H9 (cell line): ENCODE measurements around the gene TUT4. TPM values are rescaled to one million over a fixed set of nuclear protein-coding genes. Genes with fewer than 3 reads are reported as not detected.

ENCODE experiments used
- DNase-seq: peaks from one replicate; pipeline ENCODE4 v3.0.0-alpha.2; 2017
- H2AFZ ChIP-seq: one replicate; pipeline ENCODE4 v1.6.1; 2013; ENCODE audit warnings: mild to moderate bottlenecking, low read length, control low read depth, moderate library complexity
- H2AK5ac ChIP-seq: 2 replicates; pipeline ENCODE4 v1.6.1; 2013; ENCODE audit warnings: low read length, control low read depth, mixed read lengths; ENCODE audit not compliant: insufficient read length
- H2BK120ac ChIP-seq: one replicate; pipeline ENCODE4 v1.6.1; 2013; ENCODE audit warnings: low read depth, mild to moderate bottlenecking, low read length, control low read depth, inconsistent platforms; ENCODE audit not compliant: poor library complexity, severe bottlenecking
- H2BK12ac ChIP-seq: 2 replicates; pipeline ENCODE4 v1.6.1; 2013; ENCODE audit warnings: low read length, control low read depth, mixed read lengths, low read depth; ENCODE audit not compliant: insufficient read length
- H2BK15ac ChIP-seq: 2 replicates; pipeline ENCODE4 v1.6.1; 2013; ENCODE audit warnings: low read depth, low read length, control low read depth
- H2BK20ac ChIP-seq: one replicate; pipeline ENCODE4 v1.6.1; 2013; ENCODE audit warnings: low read depth, mild to moderate bottlenecking, low read length, control low read depth, inconsistent platforms; ENCODE audit not compliant: poor library complexity, severe bottlenecking
- H2BK5ac ChIP-seq: 2 replicates; pipeline ENCODE4 v1.6.1; 2013; ENCODE audit warnings: low read length, control low read depth, mixed read lengths; ENCODE audit not compliant: insufficient read length
- H3K14ac ChIP-seq: 2 replicates; pipeline ENCODE4 v1.6.1; 2013; ENCODE audit warnings: low read length, control low read depth; ENCODE audit not compliant: insufficient read depth
- H3K18ac ChIP-seq: 2 replicates; pipeline ENCODE4 v1.6.1; 2013; ENCODE audit warnings: low read depth, mild to moderate bottlenecking, mixed read lengths, low read length, control low read depth; ENCODE audit not compliant: insufficient read length
- H3K23ac ChIP-seq: 2 replicates; pipeline ENCODE4 v1.6.1; 2013; ENCODE audit warnings: low read length, control low read depth, mixed read lengths, low read depth; ENCODE audit not compliant: insufficient read length
- H3K23me2 ChIP-seq: 2 replicates; pipeline ENCODE4 v1.6.1; 2013; ENCODE audit warnings: low read depth, mild to moderate bottlenecking, mixed read lengths, low read length, control low read depth; ENCODE audit not compliant: insufficient read length, poor library complexity, severe bottlenecking
- H3K27ac ChIP-seq: 2 replicates; pipeline ENCODE4 v1.5.1; 2013; ENCODE audit warnings: low read length, control low read depth, mixed read lengths, low read depth; ENCODE audit not compliant: insufficient read length
- H3K27me3 ChIP-seq: 2 replicates; pipeline ENCODE4 v1.6.1; 2013; ENCODE audit warnings: low read length, control low read depth, inconsistent platforms; ENCODE audit not compliant: insufficient read depth
- H3K4ac ChIP-seq: 2 replicates; pipeline ENCODE4 v1.6.1; 2013; ENCODE audit warnings: low read depth, mild to moderate bottlenecking, control low read depth, inconsistent platforms, low read length, moderate library complexity
- H3K4me1 ChIP-seq: 2 replicates; pipeline ENCODE4 v1.6.1; 2013; ENCODE audit warnings: low read length, control low read depth, inconsistent platforms; ENCODE audit not compliant: insufficient read depth
- H3K4me2 ChIP-seq: 2 replicates; pipeline ENCODE4 v1.6.1; 2013; ENCODE audit warnings: low read length, control low read depth, mixed read lengths; ENCODE audit not compliant: insufficient read length, insufficient read depth
- H3K56ac ChIP-seq: 2 replicates; pipeline ENCODE4 v1.6.1; 2013; ENCODE audit warnings: low read depth, mild to moderate bottlenecking, mixed read lengths, low read length, control low read depth; ENCODE audit not compliant: insufficient read length
- H3K79me1 ChIP-seq: 2 replicates; pipeline ENCODE4 v1.6.1; 2013; ENCODE audit warnings: low read depth, mild to moderate bottlenecking, moderate library complexity, low read length, control low read depth, inconsistent platforms; ENCODE audit not compliant: insufficient read depth, poor library complexity, severe bottlenecking
- H3K79me2 ChIP-seq: 2 replicates; pipeline ENCODE4 v1.6.1; 2013; ENCODE audit warnings: low read length, control low read depth, inconsistent platforms; ENCODE audit not compliant: insufficient read depth
- H3K9ac ChIP-seq: 2 replicates; pipeline ENCODE4 v1.6.1; 2013; ENCODE audit warnings: low read length, control low read depth, mixed read lengths; ENCODE audit not compliant: insufficient read length; ENCODE audit errors: extremely low read depth
- H3K9me3 ChIP-seq: one replicate; pipeline ENCODE4 v1.6.1; 2013; ENCODE audit warnings: low read depth, low read length, inconsistent platforms; ENCODE audit not compliant: control insufficient read depth
- H3T11ph ChIP-seq: one replicate; pipeline ENCODE4 v1.6.1; 2013; ENCODE audit warnings: mild to moderate bottlenecking, low read length, control low read depth, inconsistent platforms
- H4K20me1 ChIP-seq: one replicate; pipeline ENCODE4 v1.6.1; 2013; ENCODE audit not compliant: control insufficient read depth, insufficient read length, insufficient read depth
- H4K5ac ChIP-seq: 2 replicates; pipeline ENCODE4 v1.6.1; 2013; ENCODE audit warnings: low read depth, mild to moderate bottlenecking, mixed read lengths, low read length, control low read depth; ENCODE audit not compliant: insufficient read length
- H4K8ac ChIP-seq: replicated peaks from 2 replicates; pipeline ENCODE4 v1.6.1; 2013; ENCODE audit warnings: low read length, control low read depth, mixed read lengths, low read depth; ENCODE audit not compliant: insufficient read length
- H4K91ac ChIP-seq: 2 replicates; pipeline ENCODE4 v1.6.1; 2013; ENCODE audit warnings: low read depth, mild to moderate bottlenecking, moderate library complexity, mixed read lengths, low read length, control low read depth; ENCODE audit not compliant: insufficient read length
- H3K27ac Mint-ChIP-seq, 3 experiments: 2 replicates in 2 of 3; 3 replicates in 1 of 3; pipeline ENCODE4 v1.8.0; 2020 to 2021; ENCODE audit warnings: mixed read lengths in 3 of 3, mild to moderate bottlenecking in 1 of 3, moderate library complexity in 1 of 3
- H3K27me3 Mint-ChIP-seq: 2 replicates; pipeline ENCODE4 v1.8.0; 2021; ENCODE audit warnings: low read depth, mild to moderate bottlenecking, moderate library complexity, mixed read lengths
- H3K36me3 Mint-ChIP-seq, 3 experiments: 2 replicates in 2 of 3; 3 replicates in 1 of 3; pipeline ENCODE4 v1.8.0; 2020 to 2021; ENCODE audit warnings: low read depth in 3 of 3, mixed read lengths in 3 of 3; ENCODE audit not compliant: insufficient read depth in 1 of 3
- H3K4me1 Mint-ChIP-seq, 2 experiments: 2 replicates each; pipeline ENCODE4 v1.8.0; 2020; ENCODE audit warnings: mixed read lengths in 2 of 2
- H3K4me3 Mint-ChIP-seq, 2 experiments: 2 replicates in 1 of 2; 3 replicates in 1 of 2; pipeline ENCODE4 v1.8.0; 2020 to 2021; ENCODE audit warnings: mild to moderate bottlenecking in 2 of 2, mixed read lengths in 2 of 2, moderate library complexity in 1 of 2
- H3K9me3 Mint-ChIP-seq, 2 experiments: 2 replicates in 1 of 2; 3 replicates in 1 of 2; pipeline ENCODE4 v1.8.0; 2020; ENCODE audit warnings: mild to moderate bottlenecking in 2 of 2, mixed read lengths in 2 of 2, moderate library complexity in 1 of 2
- WGBS: extraction: QIAGEN DNeasy Blood & Tissue Kit; methylation state at CpG from one replicate; pipeline ENCODE4 v1.1.7; 2013; ENCODE audit warnings: missing lambda C conversion rate, low lambda C conversion rate, mixed read lengths; ENCODE audit not compliant: insufficient read length; ENCODE audit errors: extremely low coverage; 5-methylcytosine and 5-hydroxymethylcytosine counted together
- total RNA-seq: library from RNA; stranded (reverse); gene quantifications from 2 replicates; pipeline ENCODE4 v1.2.1, GENCODE V29; 2021
- TF ChIP-seq, protein P1 (sequence below): fragments of 200-600 bp; sonication (generic); conservative IDR thresholded peaks from 3 replicates; pipeline ENCODE4 v1.8.0; 2021; ENCODE audit warnings: antibody characterized with exemption, mild to moderate bottlenecking

Gene TUT4
- total RNA-seq, 1 experiment from 2014 or later: 59.3 TPM

DNA sequence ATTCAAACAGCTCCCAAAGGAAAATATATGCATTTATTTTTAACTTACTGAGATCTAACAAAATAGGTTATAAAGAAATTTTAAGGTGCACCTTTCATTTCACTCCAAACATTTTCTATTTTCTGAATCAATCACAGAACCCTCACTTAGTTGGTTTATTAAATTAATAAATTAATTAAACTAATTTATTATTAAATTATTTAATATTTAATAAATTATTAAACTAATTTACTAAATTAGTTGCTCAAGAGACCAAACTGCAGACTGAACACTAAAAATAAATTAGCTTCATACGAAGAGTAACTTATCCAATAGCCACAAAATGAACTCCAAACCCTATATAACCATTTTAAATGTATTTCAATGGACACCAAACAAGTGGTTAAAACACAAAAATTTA lies 80.5 kb downstream of the TUT4 start:
- no peak overlapping the region for H3K4me2 ChIP-seq
- no peak for DNase-seq
- H3K79me1 ChIP-seq: no peaks in the 10 kb centered on the region
- H2BK12ac ChIP-seq: no peak overlapping the region
- H3K79me2 ChIP-seq: no peaks in the 10 kb centered on the region
- no peak overlapping the region for H3K18ac ChIP-seq
- no CpG with 5 or more reads among the region's 1 CpG for WGBS
- no peaks in the 10 kb centered on the region for H4K20me1 ChIP-seq
- no peak overlapping the region for H4K91ac ChIP-seq
- no peak overlapping the region for H4K8ac ChIP-seq
- no peak overlapping the region for H3K9ac ChIP-seq
- H2BK5ac ChIP-seq: no peak overlapping the region
- H3K4me1 Mint-ChIP-seq: no peaks in the 10 kb centered on the region
- TF ChIP-seq, protein P1, sequence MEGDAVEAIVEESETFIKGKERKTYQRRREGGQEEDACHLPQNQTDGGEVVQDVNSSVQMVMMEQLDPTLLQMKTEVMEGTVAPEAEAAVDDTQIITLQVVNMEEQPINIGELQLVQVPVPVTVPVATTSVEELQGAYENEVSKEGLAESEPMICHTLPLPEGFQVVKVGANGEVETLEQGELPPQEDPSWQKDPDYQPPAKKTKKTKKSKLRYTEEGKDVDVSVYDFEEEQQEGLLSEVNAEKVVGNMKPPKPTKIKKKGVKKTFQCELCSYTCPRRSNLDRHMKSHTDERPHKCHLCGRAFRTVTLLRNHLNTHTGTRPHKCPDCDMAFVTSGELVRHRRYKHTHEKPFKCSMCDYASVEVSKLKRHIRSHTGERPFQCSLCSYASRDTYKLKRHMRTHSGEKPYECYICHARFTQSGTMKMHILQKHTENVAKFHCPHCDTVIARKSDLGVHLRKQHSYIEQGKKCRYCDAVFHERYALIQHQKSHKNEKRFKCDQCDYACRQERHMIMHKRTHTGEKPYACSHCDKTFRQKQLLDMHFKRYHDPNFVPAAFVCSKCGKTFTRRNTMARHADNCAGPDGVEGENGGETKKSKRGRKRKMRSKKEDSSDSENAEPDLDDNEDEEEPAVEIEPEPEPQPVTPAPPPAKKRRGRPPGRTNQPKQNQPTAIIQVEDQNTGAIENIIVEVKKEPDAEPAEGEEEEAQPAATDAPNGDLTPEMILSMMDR: no peak
- H2AK5ac ChIP-seq: no peak overlapping the region
- no peak overlapping the region for H2BK120ac ChIP-seq
- H2BK15ac ChIP-seq: no peak overlapping the region
- H2BK20ac ChIP-seq: no peak overlapping the region
- no peak overlapping the region for H3K14ac ChIP-seq
- no peaks in the 10 kb centered on the region for H3K27me3 ChIP-seq
- no peak overlapping the region for H3K27ac Mint-ChIP-seq
- H3K23me2 ChIP-seq: no peaks in the 10 kb centered on the region
- H3K27me3 Mint-ChIP-seq: no peaks in the 10 kb centered on the region
- H4K5ac ChIP-seq: no peak overlapping the region
- no peak overlapping the region for H3T11ph ChIP-seq
- H2AFZ ChIP-seq: no peak overlapping the region
- H3K36me3 Mint-ChIP-seq: peaks cover under 1 to 28% (median 25%) of the 10 kb centered on the region in 3 experiments; a peak in 6 of 7 replicates
- H3K4me1 ChIP-seq: no peaks in the 10 kb centered on the region
- H3K9me3 ChIP-seq: no peaks in the 10 kb centered on the region
- H3K23ac ChIP-seq: no peak overlapping the region
- H3K4ac ChIP-seq: no peak overlapping the region
- H3K9me3 Mint-ChIP-seq: no peaks in the 10 kb centered on the region
- H3K4me3 Mint-ChIP-seq: no peak overlapping the region
- no peak overlapping the region for H3K27ac ChIP-seq
- H3K56ac ChIP-seq: no peak overlapping the region
